ENCODE data around the gene LCTL. TPM values are rescaled to one million over a fixed set of nuclear protein-coding genes. Genes with fewer than 3 reads are reported as not detected.

LCTL gene
- total RNA-seq, 1 donor from 2014 or later: not detected

- no peak overlapping the region for H3K27ac Mint-ChIP-seq
- intact Hi-C loops (cut with micrococcal nuclease): no loop called here
- no peak for DNase-seq (ENCODE audit: low spot score)
- H3K9me3 Mint-ChIP-seq: no peaks in the 10 kb centered on the region
- peaks cover 6% of the 10 kb centered on the region for H3K4me1 Mint-ChIP-seq (ENCODE audit: low read depth)
- H3K4me3 Mint-ChIP-seq (ENCODE audit: low read depth): no peak overlapping the region
- no peaks in the 10 kb centered on the region for H3K27me3 Mint-ChIP-seq (ENCODE audit: low read depth)
- no peaks in the 10 kb centered on the region for H3K36me3 Mint-ChIP-seq (ENCODE audit: low read depth)
Observed at GRCh38 chr15:66567897-66568296, 2.1 kb upstream of the LCTL start.

- H3K27me3 Mint-ChIP-seq (ENCODE audit: low read depth): no peaks in the 10 kb centered on the region
- intact Hi-C loops (cut with micrococcal nuclease): no loop called here
- H3K4me3 Mint-ChIP-seq (ENCODE audit: low read depth): no peak overlapping the region
- DNase-seq (ENCODE audit: low spot score): peak; percentile 32
- H3K4me1 Mint-ChIP-seq (ENCODE audit: low read depth): peaks cover 6% of the 10 kb centered on the region
- H3K36me3 Mint-ChIP-seq (ENCODE audit: low read depth): no peaks in the 10 kb centered on the region
- H3K27ac Mint-ChIP-seq: no peak overlapping the region
- no peaks in the 10 kb centered on the region for H3K9me3 Mint-ChIP-seq
Observed at GRCh38 chr15:66566963-66567531, 1.2 kb upstream of the LCTL start.

GRCh38 chr15:66565141-66565641 is 607 bp downstream of the LCTL start:
- Mint-ChIP-seq H3K4me1 (ENCODE audit: low read depth) (peaks cover 6% of the 10 kb centered on the region), H3K36me3 (ENCODE audit: low read depth) (no peaks in the 10 kb centered on the region), H3K27ac (no peak overlapping the region), H3K4me3 (ENCODE audit: low read depth) (no peak overlapping the region), H3K9me3 (no peaks in the 10 kb centered on the region), H3K27me3 (ENCODE audit: low read depth) (no peaks in the 10 kb centered on the region)
- intact Hi-C loops (cut with micrococcal nuclease): no loop called here
- DNase-seq (ENCODE audit: low spot score): no peak

- no peaks in the 10 kb centered on the region for H3K27me3 Mint-ChIP-seq (ENCODE audit: low read depth)
- no peak overlapping the region for H3K27ac Mint-ChIP-seq
- intact Hi-C loops (cut with micrococcal nuclease): no loop called here
- no peaks in the 10 kb centered on the region for H3K9me3 Mint-ChIP-seq
- no peaks in the 10 kb centered on the region for H3K36me3 Mint-ChIP-seq (ENCODE audit: low read depth)
- no peak overlapping the region for H3K4me3 Mint-ChIP-seq (ENCODE audit: low read depth)
- DNase-seq (ENCODE audit: low spot score): no peak
- peaks cover 6% of the 10 kb centered on the region for H3K4me1 Mint-ChIP-seq (ENCODE audit: low read depth)
Observed at GRCh38 chr15:66564136-66565041, 1.4 kb downstream of the LCTL start.

- no peaks in the 10 kb centered on the region for H3K9me3 Mint-ChIP-seq
- H3K27me3 Mint-ChIP-seq (ENCODE audit: low read depth): no peaks in the 10 kb centered on the region
- H3K4me3 Mint-ChIP-seq (ENCODE audit: low read depth): no peak overlapping the region
- H3K36me3 Mint-ChIP-seq (ENCODE audit: low read depth): no peaks in the 10 kb centered on the region
- no peak overlapping the region for H3K27ac Mint-ChIP-seq
- intact Hi-C loops (cut with micrococcal nuclease): no loop called here
- DNase-seq (ENCODE audit: low spot score): no peak
- H3K4me1 Mint-ChIP-seq (ENCODE audit: low read depth): peaks cover 6% of the 10 kb centered on the region
Observed at GRCh38 chr15:66563566-66564110, 2.2 kb downstream of the LCTL start.

GRCh38 chr15:66563126-66563525 is 2.7 kb downstream of the LCTL start:
- no peak for DNase-seq (ENCODE audit: low spot score)
- Mint-ChIP-seq H3K4me3 (ENCODE audit: low read depth) (no peak overlapping the region), H3K27ac (no peak overlapping the region), H3K4me1 (ENCODE audit: low read depth) (peaks cover 6% of the 10 kb centered on the region), H3K27me3 (ENCODE audit: low read depth) (no peaks in the 10 kb centered on the region), H3K36me3 (ENCODE audit: low read depth) (no peaks in the 10 kb centered on the region), H3K9me3 (no peaks in the 10 kb centered on the region)
- intact Hi-C loops (cut with micrococcal nuclease): no loop called here

GRCh38 chr15:66560856-66561525 is 4.8 kb downstream of the LCTL start:
- intact Hi-C loops (cut with micrococcal nuclease): no loop called here
- H3K36me3 Mint-ChIP-seq (ENCODE audit: low read depth): no peaks in the 10 kb centered on the region
- no peaks in the 10 kb centered on the region for H3K27me3 Mint-ChIP-seq (ENCODE audit: low read depth)
- H3K9me3 Mint-ChIP-seq: no peaks in the 10 kb centered on the region
- H3K4me1 Mint-ChIP-seq (ENCODE audit: low read depth): no peaks in the 10 kb centered on the region
- no peak overlapping the region for H3K27ac Mint-ChIP-seq
- DNase-seq (ENCODE audit: low spot score): no peak
- no peak overlapping the region for H3K4me3 Mint-ChIP-seq (ENCODE audit: low read depth)

GRCh38 chr15:66558271-66558670 is 7.5 kb downstream of the LCTL start:
- Mint-ChIP-seq H3K4me1 (ENCODE audit: low read depth) (no peaks in the 10 kb centered on the region), H3K27me3 (ENCODE audit: low read depth) (no peaks in the 10 kb centered on the region), H3K27ac (no peak overlapping the region), H3K4me3 (ENCODE audit: low read depth) (no peak overlapping the region), H3K9me3 (no peaks in the 10 kb centered on the region), H3K36me3 (ENCODE audit: low read depth) (peaks cover 4% of the 10 kb centered on the region)
- no peak for DNase-seq (ENCODE audit: low spot score)
- intact Hi-C loops (cut with micrococcal nuclease): no loop called here

- Mint-ChIP-seq H3K36me3 (ENCODE audit: low read depth) (peaks cover 16% of the 10 kb centered on the region), H3K27ac (no peak overlapping the region), H3K27me3 (ENCODE audit: low read depth) (no peaks in the 10 kb centered on the region), H3K4me3 (ENCODE audit: low read depth) (no peak overlapping the region), H3K4me1 (ENCODE audit: low read depth) (peaks cover 2% of the 10 kb centered on the region), H3K9me3 (no peaks in the 10 kb centered on the region)
- DNase-seq (ENCODE audit: low spot score): no peak
- intact Hi-C loops (cut with micrococcal nuclease): no loop called here
Observed at GRCh38 chr15:66555685-66556084, 10.1 kb downstream of the LCTL start.

- DNase-seq (ENCODE audit: low spot score): no peak
- Mint-ChIP-seq H3K27me3 (ENCODE audit: low read depth) (no peaks in the 10 kb centered on the region), H3K36me3 (ENCODE audit: low read depth) (peaks cover 32% of the 10 kb centered on the region), H3K9me3 (no peaks in the 10 kb centered on the region), H3K27ac (no peak overlapping the region), H3K4me3 (ENCODE audit: low read depth) (no peak overlapping the region), H3K4me1 (ENCODE audit: low read depth) (no peaks in the 10 kb centered on the region)
- intact Hi-C loops (cut with micrococcal nuclease): no loop called here
Observed at GRCh38 chr15:66545255-66545654, 20.5 kb downstream of the LCTL start.

- no peak for DNase-seq (ENCODE audit: low spot score)
- Mint-ChIP-seq H3K36me3 (ENCODE audit: low read depth) (peaks cover 42% of the 10 kb centered on the region), H3K4me1 (ENCODE audit: low read depth) (no peaks in the 10 kb centered on the region), H3K9me3 (no peaks in the 10 kb centered on the region), H3K27me3 (ENCODE audit: low read depth) (no peaks in the 10 kb centered on the region), H3K4me3 (ENCODE audit: low read depth) (no peak overlapping the region), H3K27ac (no peak overlapping the region)
- intact Hi-C loops (cut with micrococcal nuclease): no loop called here
Observed at GRCh38 chr15:66542896-66543295, 22.9 kb downstream of the LCTL start.

- Mint-ChIP-seq H3K27ac (no peak overlapping the region), H3K9me3 (no peaks in the 10 kb centered on the region), H3K4me1 (ENCODE audit: low read depth) (peaks cover 2% of the 10 kb centered on the region), H3K4me3 (ENCODE audit: low read depth) (no peak overlapping the region), H3K36me3 (ENCODE audit: low read depth) (peaks cover 42% of the 10 kb centered on the region), H3K27me3 (ENCODE audit: low read depth) (no peaks in the 10 kb centered on the region)
- intact Hi-C loops (cut with micrococcal nuclease): no loop called here
- no peak for DNase-seq (ENCODE audit: low spot score)
Observed at GRCh38 chr15:66535056-66535455, 30.7 kb downstream of the LCTL start.

- no peaks in the 10 kb centered on the region for H3K27me3 Mint-ChIP-seq (ENCODE audit: low read depth)
- no peak overlapping the region for H3K27ac Mint-ChIP-seq
- DNase-seq (ENCODE audit: low spot score): no peak
- peaks cover 7% of the 10 kb centered on the region for H3K4me1 Mint-ChIP-seq (ENCODE audit: low read depth)
- peaks cover 46% of the 10 kb centered on the region for H3K36me3 Mint-ChIP-seq (ENCODE audit: low read depth)
- H3K4me3 Mint-ChIP-seq (ENCODE audit: low read depth): no peak overlapping the region
- no peaks in the 10 kb centered on the region for H3K9me3 Mint-ChIP-seq
- intact Hi-C loops (cut with micrococcal nuclease): no loop called here
Observed at GRCh38 chr15:66524838-66525237, 41.0 kb downstream of the LCTL start.
